GM21576 (cell line): ENCODE data around the gene SNRPE.

Source experiments
- ATAC-seq: cut with Tn5 transposase; IDR thresholded peaks from one replicate; pipeline ENCODE4 v1.9.1; 2021; ENCODE audit warnings: mild to moderate bottlenecking, moderate library complexity; ENCODE audit not compliant: unreplicated experiment

SNRPE gene

GRCh38 chr1:203878422-203878821 lies 17.0 kb downstream of the SNRPE start:
- no peak for ATAC-seq

GRCh38 chr1:203880606-203881005 lies 19.2 kb downstream of the SNRPE start:
- no peak for ATAC-seq

- ATAC-seq = no peak
Observed at GRCh38 chr1:203888807-203889251, 27.4 kb downstream of the SNRPE start.

GRCh38 chr1:203891950-203892349 lies 30.6 kb downstream of the SNRPE start:
- ATAC-seq = no peak

GRCh38 chr1:203898458-203899352 lies 37.3 kb downstream of the SNRPE start:
- ATAC-seq = no peak

GRCh38 chr1:203899353-203899716 lies 37.9 kb downstream of the SNRPE start:
- ATAC-seq = no peak

GRCh38 chr1:203899869-203900714 lies 38.7 kb downstream of the SNRPE start:
- no peak for ATAC-seq

- no peak for ATAC-seq
Observed at GRCh38 chr1:203901581-203901980, 40.2 kb downstream of the SNRPE start.

- no peak for ATAC-seq
Observed at GRCh38 chr1:203905275-203905674, 43.9 kb downstream of the SNRPE start.

- no peak for ATAC-seq
Observed at GRCh38 chr1:203906932-203907331, 45.5 kb downstream of the SNRPE start.

GRCh38 chr1:203907901-203908300 lies 46.5 kb downstream of the SNRPE start:
- no peak for ATAC-seq

- no peak for ATAC-seq
Observed at GRCh38 chr1:203911806-203912205, 50.4 kb downstream of the SNRPE start.

- no peak for ATAC-seq
Observed at GRCh38 chr1:203913073-203913521, 51.7 kb downstream of the SNRPE start.

- ATAC-seq = no peak
Observed at GRCh38 chr1:203914292-203914691, 52.9 kb downstream of the SNRPE start.

GRCh38 chr1:203915811-203916210 lies 54.4 kb downstream of the SNRPE start:
- ATAC-seq = no peak

GRCh38 chr1:203916756-203917155 lies 55.4 kb downstream of the SNRPE start:
- ATAC-seq = no peak
